Stimulated activated CD8-positive, alpha-beta memory T cell treated with anti-CD3 and anti-CD28 coated beads, Interleukin-15, amount 100 ng/mL, for 48 hours (primary cell): ENCODE results near the gene BMPER.

Experiments
- DNase-seq, 2 donors: peaks; one replicate each; pipeline ENCODE4 v3.0.0-alpha.2; 2020; ENCODE audit warnings: low read depth in 2 of 2

The BMPER gene

GRCh38 chr7:33922820-33923219 is 17.5 kb downstream of the BMPER start:
- DNase-seq = no peak

DNA sequence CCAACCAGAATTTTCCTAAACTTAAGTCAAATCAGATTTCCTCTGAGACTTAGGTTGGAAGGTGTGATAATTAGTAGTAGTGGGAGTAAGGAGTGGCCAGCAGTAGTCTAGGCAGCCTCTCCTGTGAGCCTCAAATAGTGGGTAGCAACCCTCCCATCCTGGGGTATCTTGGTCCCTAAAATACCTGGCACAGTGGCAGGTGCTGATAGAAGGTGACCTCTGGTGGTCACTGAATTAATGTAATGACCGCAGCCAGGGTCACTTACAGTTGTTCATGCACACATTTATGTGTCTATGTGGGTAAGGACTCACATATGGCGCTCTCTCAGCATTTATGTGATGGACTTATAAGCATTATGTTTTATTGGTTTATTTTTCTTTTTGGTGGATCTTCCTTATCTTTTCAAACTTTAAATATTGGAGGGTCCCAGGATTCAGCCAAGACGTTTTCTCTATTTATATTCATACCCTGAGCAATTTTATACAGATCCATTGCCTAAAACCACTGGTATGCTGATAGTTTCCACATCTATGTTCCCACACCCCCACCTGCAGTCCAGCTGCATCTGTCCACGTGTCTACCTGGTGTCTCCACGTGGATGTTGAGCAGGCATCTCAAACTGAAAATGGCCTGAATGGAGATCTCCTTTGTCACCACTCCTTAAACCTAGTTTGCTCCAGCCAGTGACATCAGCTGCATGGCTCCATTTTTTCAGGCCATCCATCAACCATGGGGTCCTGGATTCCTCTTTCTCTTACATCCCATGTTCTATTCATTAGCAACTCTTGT is 18.3 kb downstream of the BMPER start:
- no peak for DNase-seq

- DNase-seq = no peak
Measured at GRCh38 chr7:33926535-33926934, 21.2 kb downstream of the BMPER start.

DNA sequence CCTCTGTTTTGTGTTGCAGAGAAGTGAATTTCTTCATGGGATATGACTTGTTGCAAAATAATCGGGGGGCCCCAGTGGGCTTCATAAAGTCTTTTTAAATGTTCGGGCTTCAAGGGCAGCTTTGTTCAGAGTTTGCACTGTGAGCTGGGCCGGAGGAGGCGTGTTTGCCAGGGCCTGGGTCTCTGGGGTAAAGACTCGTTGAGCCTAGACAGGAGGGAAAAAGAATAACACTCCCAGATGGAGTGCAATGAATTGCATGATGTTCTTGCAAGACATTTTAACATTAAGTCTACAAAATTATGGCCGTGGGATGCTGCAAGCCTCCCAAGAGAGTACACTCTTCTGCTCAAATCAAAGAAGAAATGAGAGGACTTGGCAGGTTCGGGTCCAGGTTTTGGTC is 23.6 kb downstream of the BMPER start:
- no peak for DNase-seq

DNA sequence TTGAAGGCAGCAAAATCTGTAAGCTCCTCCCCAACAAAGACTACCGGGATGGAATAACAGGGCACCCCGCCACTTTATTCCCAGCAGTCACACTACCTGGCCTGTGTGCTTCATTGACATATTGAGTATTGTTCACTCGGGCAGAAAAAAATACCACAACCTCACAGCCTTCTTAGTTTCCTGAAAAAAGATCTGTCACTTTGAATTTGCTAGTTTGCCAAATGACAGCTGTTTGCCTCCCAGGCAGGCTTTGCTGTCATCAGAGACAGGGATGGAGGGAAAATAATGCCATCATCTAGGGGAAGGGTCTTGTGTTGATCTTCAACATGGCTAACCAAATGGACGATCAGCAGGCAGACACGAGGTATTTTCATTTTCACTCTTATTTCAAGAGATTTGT is 26.9 kb downstream of the BMPER start:
- DNase-seq = no peak

DNA sequence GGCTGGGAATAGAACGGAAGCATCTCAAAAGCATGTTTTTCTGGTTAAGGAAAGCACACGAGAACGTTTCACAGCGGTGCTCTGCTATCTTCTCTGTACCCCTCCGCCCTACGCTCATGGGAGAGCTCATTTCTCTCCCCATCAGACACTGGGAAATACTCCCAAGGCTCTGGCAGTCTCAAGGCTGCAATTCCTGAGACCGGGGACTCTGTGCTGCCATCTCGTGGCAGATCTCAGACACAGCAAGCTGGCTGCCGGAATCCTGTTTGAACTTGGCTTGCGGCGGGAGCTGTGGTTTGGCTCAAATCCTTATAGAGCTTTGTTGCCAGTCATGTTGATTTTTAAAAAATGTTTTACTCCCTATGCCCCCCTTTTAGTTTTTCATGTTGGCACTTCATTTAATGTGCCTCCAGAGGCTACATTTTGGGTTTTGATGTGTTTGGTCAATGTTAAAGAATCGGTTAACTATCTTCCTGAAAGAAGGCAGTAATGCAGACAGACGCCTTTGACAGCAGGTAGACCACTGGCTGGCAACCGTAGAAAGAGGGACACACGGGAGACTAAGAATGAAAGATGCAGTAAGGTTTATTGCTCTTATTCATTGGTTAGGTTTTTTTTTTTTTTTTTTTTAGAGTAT is 27.6 kb downstream of the BMPER start:
- peak; percentile 6 to 22 for DNase-seq

GRCh38 chr7:33933611-33934281 is 28.4 kb downstream of the BMPER start:
- no peak for DNase-seq

DNA sequence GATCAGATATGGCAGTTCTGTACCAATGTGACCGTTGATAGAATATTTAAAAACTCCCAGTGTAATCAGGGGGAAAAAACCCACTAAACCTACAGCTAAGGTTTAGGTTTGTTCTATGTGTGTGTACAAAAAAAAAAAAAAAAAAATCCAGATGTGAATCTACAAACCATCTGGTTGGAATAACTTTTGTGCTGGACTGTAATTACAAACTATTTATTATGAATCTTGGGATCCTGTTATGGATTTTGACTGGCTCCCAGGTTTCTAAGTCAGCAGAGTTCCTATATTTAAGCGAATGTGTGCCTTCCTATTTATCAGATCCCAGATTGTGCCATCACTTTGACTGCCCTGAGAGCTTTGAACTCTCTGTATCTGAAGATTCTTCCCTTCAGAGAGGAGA is 29.1 kb downstream of the BMPER start:
- DNase-seq = no peak

DNA sequence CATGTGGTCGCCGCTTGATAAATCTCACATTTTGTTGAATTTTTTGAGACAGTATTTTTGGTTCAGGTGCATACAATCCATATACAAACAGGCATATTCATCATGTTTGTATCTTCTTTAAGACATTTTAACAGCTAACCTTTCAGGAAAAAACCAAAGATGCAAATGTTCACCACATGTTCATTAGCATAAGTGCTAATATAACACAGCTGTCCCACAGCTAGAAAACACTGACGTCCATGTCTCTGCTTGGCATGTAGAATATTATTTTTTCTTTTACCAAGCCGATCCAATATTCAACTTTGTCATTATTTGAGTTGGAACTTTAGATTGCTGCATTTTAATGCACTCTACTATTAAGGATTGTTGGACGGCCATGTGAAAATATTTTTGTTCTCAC is 31.2 kb downstream of the BMPER start:
- no peak for DNase-seq

- DNase-seq = no peak
Measured at GRCh38 chr7:33937871-33938270, 32.5 kb downstream of the BMPER start.

DNA sequence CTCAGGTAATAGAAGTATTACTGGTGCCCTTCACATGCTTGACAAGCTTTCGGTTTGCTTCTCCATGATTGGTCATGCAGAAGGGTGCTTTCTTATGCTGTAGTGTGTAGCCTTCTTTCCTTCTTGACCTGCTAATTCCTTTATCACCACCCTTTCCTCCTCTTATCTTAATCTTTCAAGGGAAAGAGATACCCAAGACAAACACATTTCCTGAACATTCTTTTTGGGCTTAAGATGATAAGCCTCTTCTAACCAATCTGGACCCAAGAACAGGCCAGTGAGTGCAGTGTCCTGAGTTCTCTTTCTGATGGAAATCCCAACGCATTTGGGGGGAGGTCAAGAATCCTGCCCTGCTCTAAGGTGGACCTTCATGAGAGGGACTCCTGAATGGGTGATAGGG is 33.8 kb downstream of the BMPER start:
- no peak for DNase-seq

DNA sequence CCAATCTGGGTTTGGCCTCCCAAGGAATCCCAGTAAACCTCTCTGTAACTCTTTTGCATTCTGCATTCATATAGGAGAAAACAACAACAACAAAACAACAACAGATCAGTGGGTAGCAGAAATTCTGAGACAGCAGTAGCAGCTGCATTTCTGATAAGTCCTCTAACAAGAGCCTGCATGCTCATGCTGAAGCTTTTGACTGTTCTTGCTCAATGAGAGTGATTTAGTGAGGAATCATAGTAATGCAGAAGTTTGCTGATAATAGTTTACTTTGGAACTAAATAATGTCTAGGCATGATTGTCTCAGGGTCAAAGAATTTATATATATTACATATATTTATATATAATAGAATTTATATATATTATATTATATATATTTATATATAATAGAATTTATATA is 35.2 kb downstream of the BMPER start:
- DNase-seq = no peak

DNA sequence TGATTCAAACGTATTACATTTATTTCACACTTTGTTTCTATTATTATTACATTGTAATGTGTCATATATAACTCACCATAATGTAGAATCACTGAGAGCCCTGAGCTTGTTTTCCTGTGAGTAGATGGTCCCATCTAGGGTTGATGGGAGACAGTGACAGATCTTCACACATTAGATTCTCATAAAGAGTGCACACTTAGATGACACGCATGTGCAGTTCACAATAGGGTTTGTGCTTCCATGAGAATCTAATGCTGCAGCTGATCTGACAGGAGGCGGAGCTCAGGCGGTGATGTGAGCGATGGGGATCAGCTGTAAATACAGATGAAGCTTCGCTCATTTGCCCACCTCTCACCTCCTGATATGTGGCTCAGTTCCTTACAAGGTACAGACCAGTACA is 36.1 kb downstream of the BMPER start:
- no peak for DNase-seq

GRCh38 chr7:33946094-33946699 is 40.9 kb downstream of the BMPER start:
- DNase-seq = no peak

DNA sequence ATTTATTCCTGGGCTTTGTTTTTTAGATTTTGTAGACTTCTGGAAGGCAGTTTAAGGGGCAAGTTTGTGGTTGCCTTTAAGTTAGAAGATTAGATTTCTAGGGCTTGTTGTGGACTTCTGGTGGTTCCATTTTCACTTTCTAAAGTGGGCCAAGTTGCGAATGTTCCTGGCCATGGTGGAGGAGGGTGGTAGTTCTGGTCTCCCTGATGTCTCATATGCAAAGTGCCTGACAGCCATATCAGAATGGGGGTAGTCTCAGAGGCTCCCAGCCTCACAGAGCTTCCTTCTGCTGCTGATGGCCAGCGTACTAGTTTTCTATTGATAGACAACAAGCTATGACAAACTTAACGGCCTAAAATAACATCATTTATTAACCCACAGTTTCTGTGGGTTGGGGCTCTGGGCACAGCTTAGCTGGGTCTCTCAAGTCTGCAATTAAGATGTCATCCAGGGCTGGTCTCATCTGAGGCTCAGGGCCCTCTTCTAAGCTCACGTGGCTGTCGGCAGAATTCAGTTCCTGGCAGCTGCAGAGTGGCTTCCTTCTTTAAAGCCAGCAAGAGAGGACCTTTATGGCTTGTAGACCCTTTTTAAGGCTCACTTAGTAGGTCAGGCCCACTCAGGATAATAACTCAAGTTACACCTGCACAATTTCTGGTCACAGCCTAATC is 44.8 kb downstream of the BMPER start:
- DNase-seq = no peak

GRCh38 chr7:33952824-33953223 is 47.5 kb downstream of the BMPER start:
- DNase-seq = no peak

GRCh38 chr7:33958104-33958503 is 52.8 kb downstream of the BMPER start:
- no peak for DNase-seq

GRCh38 chr7:33959676-33960075 is 54.3 kb downstream of the BMPER start:
- DNase-seq = no peak

- DNase-seq = no peak
Measured at GRCh38 chr7:33961948-33962347, 56.6 kb downstream of the BMPER start.

DNA sequence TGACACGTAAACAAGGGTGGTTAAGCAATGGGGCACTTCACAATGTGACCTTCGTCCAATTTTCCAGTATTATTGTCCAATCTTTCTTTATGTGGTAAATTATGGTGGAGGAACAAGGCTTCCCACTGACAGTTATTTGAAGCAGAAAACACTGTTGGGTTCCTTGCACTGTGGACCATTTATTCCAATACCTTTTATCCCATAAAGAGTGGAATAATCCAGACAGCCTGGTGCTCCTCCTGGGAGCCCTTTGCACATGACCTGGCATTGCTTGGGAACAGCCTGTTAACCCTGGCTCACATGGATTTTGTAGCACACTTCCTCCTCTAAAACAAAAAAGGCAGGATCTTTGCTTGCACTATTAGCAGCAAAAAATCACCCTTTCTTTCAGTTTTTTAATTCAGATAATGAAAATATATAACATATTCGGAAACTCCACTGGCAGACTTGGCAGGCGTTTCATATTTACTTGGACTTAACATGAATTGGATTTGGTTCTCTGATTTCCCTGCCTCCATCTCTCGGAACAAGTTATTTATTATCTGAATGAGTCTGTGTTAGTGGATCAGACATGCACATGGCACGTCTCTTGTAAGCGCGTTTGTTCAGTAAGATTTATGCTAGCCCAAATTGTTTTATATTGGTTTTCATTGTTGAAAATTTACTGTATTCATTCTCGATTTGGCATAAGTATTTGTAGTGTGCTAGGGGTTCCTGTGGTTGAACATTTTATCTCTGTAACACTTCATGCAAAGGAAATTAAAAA is 59.3 kb downstream of the BMPER start:
- no peak for DNase-seq

DNA sequence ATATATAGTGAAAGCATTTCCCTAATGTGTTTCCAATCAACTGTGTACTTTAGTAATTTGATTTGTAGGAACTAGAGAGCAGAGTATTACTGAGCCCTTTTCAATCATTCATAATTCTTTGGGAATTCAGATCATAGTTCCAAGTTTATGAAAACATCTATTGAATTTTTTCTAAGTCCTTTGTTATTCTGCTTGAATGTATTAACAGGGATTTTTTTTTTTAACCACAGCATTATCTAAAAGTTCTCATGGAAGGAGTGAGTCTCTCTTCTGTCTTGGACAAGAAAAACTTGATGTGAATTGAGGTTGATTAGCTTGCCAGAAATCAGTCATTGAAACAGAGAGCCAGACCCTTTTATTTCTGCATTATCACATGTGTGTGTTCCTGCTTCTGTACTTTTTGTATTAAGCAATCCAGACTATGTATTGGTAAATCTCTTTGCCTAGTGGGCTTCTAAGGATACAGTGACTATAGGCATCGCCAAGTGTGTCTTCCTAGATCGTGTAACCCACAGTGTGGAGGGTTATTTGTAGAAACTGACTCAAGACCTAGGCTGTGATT is 59.9 kb downstream of the BMPER start:
- DNase-seq = no peak
